Vagina (tissue), 2 donors: Measurements from ENCODE around the gene PFN4.

Experiments used
- POLR2A ChIP-seq, 2 donors: fragments of 450-650 bp; IDR thresholded peaks; one replicate each; pipeline ENCODE4 v1.6.1; 2017; ENCODE audit warnings: antibody characterized with exemption in 2 of 2, mild to moderate bottlenecking in 2 of 2, moderate library complexity in 2 of 2
- TF ChIP-seq, protein P1 (sequence below), 3 experiments: fragments of 450-650 bp in 2 of 3; fragments of 200-600 bp in 1 of 3; sonication (generic) in 1 of 3; IDR thresholded peaks; one replicate each; pipeline ENCODE4 v1.5.1; 2017 to 2019; ENCODE audit warnings: antibody characterized with exemption in 3 of 3, mild to moderate bottlenecking in 2 of 3, moderate library complexity in 2 of 3

DNA sequence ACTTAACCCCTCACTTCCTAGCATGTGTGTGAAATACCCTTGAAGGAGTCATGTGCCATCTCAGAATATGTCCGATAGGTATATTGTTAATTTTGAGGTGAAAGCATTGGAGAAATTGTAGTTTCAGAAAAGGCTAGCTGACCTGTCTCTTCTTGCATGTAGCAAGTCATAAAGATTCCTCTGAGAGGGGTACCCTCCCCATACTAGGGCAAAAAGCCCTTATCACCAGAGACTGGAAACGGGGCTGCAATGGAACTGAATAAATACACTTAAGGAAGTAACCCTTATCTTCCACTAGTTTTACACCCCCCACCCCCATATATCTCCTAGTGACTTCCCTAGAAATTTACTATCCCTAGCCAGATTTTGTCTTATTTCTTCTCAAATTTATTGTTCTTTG is 45.3 kb downstream of the PFN4 start:
- TF ChIP-seq POLR2A (IDR thresholded peaks at IDR 0.05) = no peak
- TF ChIP-seq, protein P1, sequence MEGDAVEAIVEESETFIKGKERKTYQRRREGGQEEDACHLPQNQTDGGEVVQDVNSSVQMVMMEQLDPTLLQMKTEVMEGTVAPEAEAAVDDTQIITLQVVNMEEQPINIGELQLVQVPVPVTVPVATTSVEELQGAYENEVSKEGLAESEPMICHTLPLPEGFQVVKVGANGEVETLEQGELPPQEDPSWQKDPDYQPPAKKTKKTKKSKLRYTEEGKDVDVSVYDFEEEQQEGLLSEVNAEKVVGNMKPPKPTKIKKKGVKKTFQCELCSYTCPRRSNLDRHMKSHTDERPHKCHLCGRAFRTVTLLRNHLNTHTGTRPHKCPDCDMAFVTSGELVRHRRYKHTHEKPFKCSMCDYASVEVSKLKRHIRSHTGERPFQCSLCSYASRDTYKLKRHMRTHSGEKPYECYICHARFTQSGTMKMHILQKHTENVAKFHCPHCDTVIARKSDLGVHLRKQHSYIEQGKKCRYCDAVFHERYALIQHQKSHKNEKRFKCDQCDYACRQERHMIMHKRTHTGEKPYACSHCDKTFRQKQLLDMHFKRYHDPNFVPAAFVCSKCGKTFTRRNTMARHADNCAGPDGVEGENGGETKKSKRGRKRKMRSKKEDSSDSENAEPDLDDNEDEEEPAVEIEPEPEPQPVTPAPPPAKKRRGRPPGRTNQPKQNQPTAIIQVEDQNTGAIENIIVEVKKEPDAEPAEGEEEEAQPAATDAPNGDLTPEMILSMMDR (IDR thresholded peaks at IDR 0.05) = no peak
